Uterus (tissue), 4 donors: ENCODE data around the gene HSPA4. TPM values are rescaled to one million over a fixed set of nuclear protein-coding genes. Genes with fewer than 3 reads are reported as not detected.
A peak's percentile ranks its signal among the peaks of the same experiment; 100 is the strongest.

Experiments
- DNase-seq, 2 donors: peaks; one replicate each; pipeline ENCODE4 v3.0.0-alpha.2; 2019 to 2020
- H3K27ac ChIP-seq, 2 donors: fragments of 200-600 bp; sonication (generic); 1 replicate in 1 of 2; 2 replicates in 1 of 2; pipeline ENCODE4 v1.5.1; 2016 to 2018
- H3K27me3 ChIP-seq, 2 donors: fragments of 200-600 bp; sonication (generic); one replicate each; pipeline ENCODE4 v1.5.1; 2018 to 2019; ENCODE audit warnings: control low read depth in 1 of 2
- H3K36me3 ChIP-seq, 2 donors: fragments of 200-600 bp; sonication (generic); one replicate each; pipeline ENCODE4 v1.5.1; 2019; ENCODE audit warnings: control low read depth in 1 of 2
- H3K4me1 ChIP-seq, 2 donors: fragments of 200-600 bp; sonication (generic); one replicate each; pipeline ENCODE4 v1.5.1; 2018 to 2019; ENCODE audit warnings: control low read depth in 1 of 2
- H3K4me3 ChIP-seq, 2 donors: fragments of 200-600 bp; sonication (generic); 1 replicate in 1 of 2; 2 replicates in 1 of 2; pipeline ENCODE4 v1.5.1; 2018 to 2019; ENCODE audit warnings: mild to moderate bottlenecking in 1 of 2
- H3K9me3 ChIP-seq, 2 donors: fragments of 200-600 bp; sonication (generic); one replicate each; pipeline ENCODE4 v1.5.1; 2019; ENCODE audit warnings: control low read depth in 1 of 2
- POLR2A ChIP-seq, 2 donors: fragments of 450-650 bp; IDR thresholded peaks; one replicate each; pipeline ENCODE4 v1.6.1; 2016; ENCODE audit warnings: antibody characterized with exemption in 2 of 2, mild to moderate bottlenecking in 1 of 2, moderate library complexity in 1 of 2
- intact Hi-C: fragments of 100-400 bp; cut with DNase I; formaldehyde crosslinking; loops from one replicate; pipeline ENCODE4 v1.15.1; 2023; ENCODE audit warnings: low total_unique reads
- total RNA-seq, 4 donors: library from RNA; depleted of rRNA in 3 of 4; stranded (reverse); fragments of >200 nt in 3 of 4; gene quantifications; one replicate each; pipeline versions ENCODE4 v1.1.0 to v1.2.4, GENCODE V29; 2014 to 2023
- TF ChIP-seq, protein P1 (sequence below), 4 experiments: fragments of 200-600 bp in 2 of 4; fragments of 450-650 bp in 2 of 4; sonication (generic) in 2 of 4; IDR thresholded peaks; one replicate each; pipeline ENCODE4 v1.5.1; 2016 to 2019; ENCODE audit warnings: antibody characterized with exemption in 4 of 4, mild to moderate bottlenecking in 2 of 4, moderate library complexity in 1 of 4
- donor health status: DM: yes; HTN: yes; CAD: no.

HSPA4 gene
- total RNA-seq, 4 donors from 2014 or later, result 22.4 to 107 (median 72.4) TPM

DNA sequence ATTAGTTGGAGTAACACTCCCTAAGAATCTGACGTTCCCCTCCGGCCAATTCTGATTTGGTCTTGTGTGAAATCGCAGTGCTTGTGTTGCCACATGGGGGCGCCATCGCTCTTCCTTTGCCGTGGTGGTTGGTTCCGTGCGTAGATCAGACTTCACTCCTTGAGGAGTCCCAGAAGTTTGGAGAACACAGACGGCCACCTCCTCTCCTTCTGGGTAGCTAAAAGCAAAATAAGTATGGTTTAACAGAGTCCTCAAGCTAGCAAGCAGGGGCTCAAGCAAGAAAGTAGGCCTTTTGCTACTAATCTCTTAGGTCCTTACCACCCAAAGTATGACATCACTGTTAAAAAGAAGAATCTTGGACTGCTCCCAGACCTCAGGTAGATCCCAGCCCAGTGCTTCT, 59.5 kb downstream of the HSPA4 start:
- no peak for TF ChIP-seq POLR2A (IDR thresholded peaks at IDR 0.05)
- TF ChIP-seq, protein P1, sequence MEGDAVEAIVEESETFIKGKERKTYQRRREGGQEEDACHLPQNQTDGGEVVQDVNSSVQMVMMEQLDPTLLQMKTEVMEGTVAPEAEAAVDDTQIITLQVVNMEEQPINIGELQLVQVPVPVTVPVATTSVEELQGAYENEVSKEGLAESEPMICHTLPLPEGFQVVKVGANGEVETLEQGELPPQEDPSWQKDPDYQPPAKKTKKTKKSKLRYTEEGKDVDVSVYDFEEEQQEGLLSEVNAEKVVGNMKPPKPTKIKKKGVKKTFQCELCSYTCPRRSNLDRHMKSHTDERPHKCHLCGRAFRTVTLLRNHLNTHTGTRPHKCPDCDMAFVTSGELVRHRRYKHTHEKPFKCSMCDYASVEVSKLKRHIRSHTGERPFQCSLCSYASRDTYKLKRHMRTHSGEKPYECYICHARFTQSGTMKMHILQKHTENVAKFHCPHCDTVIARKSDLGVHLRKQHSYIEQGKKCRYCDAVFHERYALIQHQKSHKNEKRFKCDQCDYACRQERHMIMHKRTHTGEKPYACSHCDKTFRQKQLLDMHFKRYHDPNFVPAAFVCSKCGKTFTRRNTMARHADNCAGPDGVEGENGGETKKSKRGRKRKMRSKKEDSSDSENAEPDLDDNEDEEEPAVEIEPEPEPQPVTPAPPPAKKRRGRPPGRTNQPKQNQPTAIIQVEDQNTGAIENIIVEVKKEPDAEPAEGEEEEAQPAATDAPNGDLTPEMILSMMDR (IDR thresholded peaks at IDR 0.05), result peak; percentile 80 to 90 (median 86)
- Histone ChIP-seq H3K27ac (no peak overlapping the region), H3K36me3 (no peaks in the 10 kb centered on the region), H3K27me3 (no peaks in the 10 kb centered on the region), H3K9me3 (no peaks in the 10 kb centered on the region), H3K4me3 (no peak overlapping the region), H3K4me1 (no peaks in the 10 kb centered on the region)
- intact Hi-C loops, result no loop called here
- DNase-seq, result peak; percentile 70 to 81

DNA sequence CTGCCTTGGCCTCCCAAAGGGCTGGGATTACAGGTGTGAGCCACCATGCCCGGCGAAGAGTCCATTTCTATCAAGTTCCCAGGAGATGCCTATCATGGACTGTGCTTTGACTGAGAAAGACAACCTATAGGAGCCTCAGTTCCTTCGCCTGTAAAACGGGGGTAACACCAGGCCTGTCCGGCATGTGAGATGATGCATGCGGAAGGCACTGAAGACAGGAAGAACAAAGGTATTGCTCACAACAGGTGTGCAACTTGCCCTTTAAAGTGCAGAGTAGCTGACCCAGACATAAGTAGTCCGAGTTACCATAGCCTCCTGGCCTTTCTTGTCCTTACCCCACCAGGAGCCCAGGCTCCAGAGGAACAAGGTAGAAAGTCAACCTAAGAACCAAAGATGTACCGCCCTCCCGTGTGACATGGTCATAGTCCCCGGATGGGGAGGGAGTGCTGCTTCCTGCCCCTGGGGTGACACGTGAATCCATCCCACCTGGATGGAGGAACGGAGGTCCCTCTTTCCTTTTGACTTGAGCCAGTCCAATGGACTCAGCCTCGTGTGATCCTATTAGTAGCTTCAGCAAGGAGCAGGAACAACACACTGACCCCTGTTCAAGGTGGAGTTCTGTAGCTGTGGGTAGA, 60.3 kb downstream of the HSPA4 start:
- no peak overlapping the region for H3K4me3 ChIP-seq
- H3K27me3 ChIP-seq, result no peaks in the 10 kb centered on the region
- no peak overlapping the region for H3K27ac ChIP-seq
- no peak for TF ChIP-seq POLR2A (IDR thresholded peaks at IDR 0.05)
- TF ChIP-seq, protein P1 (IDR thresholded peaks at IDR 0.05), result no peak
- H3K9me3 ChIP-seq, result no peaks in the 10 kb centered on the region
- H3K36me3 ChIP-seq, result no peaks in the 10 kb centered on the region
- H3K4me1 ChIP-seq, result no peaks in the 10 kb centered on the region
- intact Hi-C loops, result no loop called here
- no peak for DNase-seq

DNA sequence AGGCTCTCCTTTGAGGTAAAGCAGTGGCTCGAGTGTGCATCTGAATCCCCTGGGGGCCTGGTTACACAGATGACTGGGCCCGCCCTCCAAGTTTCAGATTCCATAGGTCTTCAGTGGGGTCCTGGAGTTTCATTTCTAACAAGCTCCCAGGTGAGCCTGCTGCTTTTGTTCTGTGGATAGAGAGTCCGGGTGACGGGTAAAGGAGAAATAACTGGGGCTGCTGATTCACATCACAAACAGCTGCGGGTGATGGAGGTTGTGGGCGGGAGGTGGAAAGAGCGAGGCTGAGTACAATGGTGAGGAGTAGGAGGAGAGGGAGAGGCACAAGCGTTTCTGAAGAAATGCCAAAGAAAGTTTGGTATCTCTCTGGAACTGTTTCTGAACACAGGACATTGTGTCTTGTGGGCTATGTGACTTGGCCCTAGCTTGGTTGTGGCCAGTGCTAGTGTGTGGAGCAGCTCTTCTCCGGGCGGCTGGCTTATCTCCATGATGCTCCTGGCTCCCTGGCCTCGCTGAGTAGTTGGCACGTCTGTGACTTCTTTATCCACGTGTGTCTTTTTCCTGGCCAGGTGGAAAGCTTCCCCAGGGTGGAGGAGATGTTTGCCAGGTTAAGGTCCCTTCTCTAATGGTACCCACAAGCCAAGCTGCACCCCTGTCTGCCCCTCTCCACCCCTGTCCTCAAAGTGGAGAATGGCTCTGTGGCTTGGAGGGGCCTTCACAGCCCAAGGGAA, 61.7 kb downstream of the HSPA4 start:
- Histone ChIP-seq H3K4me1 (no peaks in the 10 kb centered on the region), H3K27me3 (no peaks in the 10 kb centered on the region), H3K4me3 (no peak overlapping the region), H3K27ac (no peak overlapping the region), H3K9me3 (no peaks in the 10 kb centered on the region), H3K36me3 (no peaks in the 10 kb centered on the region)
- TF ChIP-seq, protein P1 (IDR thresholded peaks at IDR 0.05), result no peak
- no peak for TF ChIP-seq POLR2A (IDR thresholded peaks at IDR 0.05)
- no peak for DNase-seq
- intact Hi-C loops, result no loop called here

DNA sequence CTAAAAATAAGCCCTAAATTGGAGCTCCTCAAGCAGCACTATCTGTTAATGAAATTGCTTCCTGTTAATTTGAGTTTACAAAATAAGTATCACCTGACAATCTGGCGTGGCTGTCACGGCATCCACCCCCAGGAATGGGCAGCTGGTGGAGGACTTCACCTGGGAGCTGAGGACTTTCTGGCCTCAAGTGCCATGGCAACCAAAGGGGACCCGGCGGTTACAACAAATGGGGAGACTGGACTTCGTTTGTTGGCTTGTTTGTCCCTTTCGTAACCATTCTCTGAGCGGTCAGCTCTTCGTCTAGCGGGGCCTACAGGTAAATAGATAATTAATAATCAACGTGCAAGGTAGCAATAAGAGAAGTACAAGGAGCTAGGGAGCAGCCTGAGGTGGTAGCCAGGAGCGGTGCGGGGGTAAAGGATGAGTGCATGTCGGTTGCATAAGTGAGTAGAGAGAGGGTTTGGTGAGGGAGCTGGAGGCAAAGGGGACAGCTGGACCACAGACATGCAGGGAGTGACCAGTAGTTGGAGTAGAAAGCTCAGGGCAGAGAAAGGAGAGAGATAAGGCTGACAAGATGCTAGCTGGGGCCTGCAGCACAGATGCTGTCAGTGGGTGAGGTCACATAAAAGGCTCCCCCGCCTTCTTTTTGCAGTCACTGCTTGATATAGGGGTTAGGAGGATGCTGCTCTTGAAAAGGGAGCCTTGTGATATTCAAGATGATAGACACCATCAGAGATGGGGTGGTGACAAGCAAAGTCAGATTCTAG, 62.5 kb downstream of the HSPA4 start:
- Histone ChIP-seq H3K4me3 (no peak overlapping the region), H3K27me3 (no peaks in the 10 kb centered on the region), H3K27ac (no peak overlapping the region), H3K9me3 (no peaks in the 10 kb centered on the region), H3K4me1 (no peaks in the 10 kb centered on the region), H3K36me3 (no peaks in the 10 kb centered on the region)
- intact Hi-C loops, result no loop called here
- TF ChIP-seq, protein P1 (IDR thresholded peaks at IDR 0.05), result no peak
- TF ChIP-seq POLR2A (IDR thresholded peaks at IDR 0.05), result no peak
- no peak for DNase-seq

DNA sequence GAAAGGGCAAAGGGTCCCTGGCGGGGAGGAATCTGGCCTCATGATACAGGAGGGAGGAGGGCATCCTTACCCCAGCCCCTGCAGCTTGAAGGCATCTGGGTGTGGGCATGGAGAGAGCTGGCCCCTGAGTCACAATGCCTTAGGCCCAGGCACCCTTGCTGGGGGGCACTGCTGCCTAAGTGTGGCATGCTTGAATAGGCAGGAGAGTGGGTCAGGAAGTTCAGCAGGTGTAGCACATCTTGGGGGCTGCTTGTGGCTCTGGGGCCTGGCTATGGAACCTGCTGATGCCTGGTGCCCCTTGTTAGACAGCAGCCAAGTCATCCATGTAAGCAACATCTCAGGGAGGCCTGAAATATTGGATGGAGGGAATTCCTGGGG, 63.1 kb downstream of the HSPA4 start:
- Histone ChIP-seq H3K9me3 (no peaks in the 10 kb centered on the region), H3K4me1 (no peaks in the 10 kb centered on the region), H3K36me3 (no peaks in the 10 kb centered on the region), H3K4me3 (no peak overlapping the region), H3K27me3 (no peaks in the 10 kb centered on the region), H3K27ac (no peak overlapping the region)
- no peak for DNase-seq
- intact Hi-C loops, result no loop called here
- TF ChIP-seq POLR2A (IDR thresholded peaks at IDR 0.05), result no peak
- TF ChIP-seq, protein P1 (IDR thresholded peaks at IDR 0.05), result no peak
